ENCODE measurements around the gene SKIDA1.
A peak's percentile ranks its signal among the peaks of the same experiment; 100 is the strongest.

Gene SKIDA1

DNA sequence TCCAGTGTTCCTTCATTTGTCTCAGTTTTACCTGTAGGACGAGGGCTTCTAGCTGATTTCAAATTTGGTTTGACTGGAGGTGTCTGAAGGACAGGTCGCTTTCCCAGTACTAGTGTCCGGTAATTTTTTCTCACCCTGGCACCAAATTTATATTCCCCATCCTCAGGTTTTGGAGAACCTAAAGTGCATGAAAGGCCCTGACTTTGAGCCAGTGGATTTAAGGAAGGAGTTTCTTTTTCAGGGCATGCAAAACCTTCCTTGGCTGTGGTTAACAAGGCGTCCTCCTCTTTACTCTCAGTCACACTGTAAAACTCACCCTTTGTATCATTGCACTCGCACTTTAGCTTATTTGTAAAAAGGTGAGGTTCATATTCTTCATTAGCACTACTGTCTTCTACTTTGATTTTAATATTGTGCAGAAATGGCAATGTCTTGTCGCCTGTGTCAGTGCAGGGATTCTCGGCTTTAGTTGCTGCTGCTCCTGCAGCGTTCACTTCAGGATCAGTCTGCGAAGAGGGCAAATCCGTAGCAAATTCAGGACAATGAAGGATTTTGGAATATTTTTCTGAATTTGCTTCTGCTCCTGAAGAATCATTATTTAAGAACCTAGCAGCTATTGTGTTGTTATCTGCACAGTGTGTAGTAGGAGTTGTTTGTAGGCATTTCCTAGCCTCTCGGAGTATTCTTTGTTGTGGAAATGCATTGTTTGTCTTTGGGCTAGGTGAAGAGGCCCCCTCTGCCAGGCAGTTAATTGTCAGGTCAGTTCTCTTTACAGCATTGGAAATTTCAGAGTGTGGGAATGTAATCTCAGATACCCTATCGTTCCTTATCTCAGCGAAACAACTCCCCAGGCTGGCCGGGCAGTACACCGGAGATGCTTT is 9.9 kb downstream of the SKIDA1 start:
- DNase-seq: no peak

GRCh38 chr10:21514818-21515351 is 10.6 kb downstream of the SKIDA1 start:
- DNase-seq: no peak

DNA sequence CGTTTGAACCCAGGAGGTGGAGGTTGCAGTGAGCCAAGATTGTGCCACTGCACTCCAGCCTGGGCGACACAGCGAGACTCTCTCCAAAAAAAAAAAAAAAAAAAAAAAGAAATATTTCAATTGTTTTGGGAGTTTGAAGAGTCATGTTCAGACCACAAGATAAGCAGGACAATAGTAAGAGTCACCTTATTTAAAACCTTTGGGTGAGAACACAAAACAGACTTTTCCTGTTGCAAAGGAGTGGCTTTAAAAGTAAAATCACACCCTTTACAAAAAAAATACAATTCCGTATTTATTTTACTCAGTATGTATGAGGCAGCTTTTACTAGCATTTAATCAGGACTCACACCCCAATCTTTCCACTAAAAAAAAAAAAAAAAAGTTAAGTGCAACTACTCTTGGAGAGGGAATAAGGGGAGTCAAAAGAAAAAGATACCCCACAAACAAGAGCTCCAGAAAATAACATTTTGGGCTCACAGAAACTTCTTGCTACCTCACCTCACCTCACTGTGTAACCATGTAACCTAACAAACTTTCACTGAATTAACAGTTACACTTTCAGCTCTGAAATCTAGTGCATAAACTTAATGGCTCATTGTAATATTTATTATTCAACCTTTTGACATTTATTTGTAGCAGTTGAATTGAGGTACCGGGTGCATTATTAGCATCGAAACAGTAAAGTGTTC is 11.2 kb downstream of the SKIDA1 start:
- DNase-seq: no peak

DNA sequence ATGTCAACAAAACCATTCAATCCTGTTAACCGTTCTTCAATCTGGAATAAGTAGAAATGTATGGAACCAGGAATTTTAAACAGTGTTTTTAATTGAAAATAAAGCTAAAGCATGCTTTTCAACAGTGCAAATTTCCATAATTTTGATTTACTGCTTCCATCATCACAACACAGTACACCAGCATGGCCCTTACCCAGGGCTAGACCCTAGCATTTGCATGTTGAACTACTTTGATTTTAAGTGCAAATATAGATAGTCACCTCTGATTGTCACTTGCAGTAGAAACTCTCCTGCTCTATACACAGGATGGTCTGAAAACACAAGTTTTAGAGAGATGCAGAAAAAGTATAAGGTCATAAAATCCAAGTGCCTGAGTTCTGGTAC is 12.1 kb downstream of the SKIDA1 start:
- DNase-seq: no peak

DNA sequence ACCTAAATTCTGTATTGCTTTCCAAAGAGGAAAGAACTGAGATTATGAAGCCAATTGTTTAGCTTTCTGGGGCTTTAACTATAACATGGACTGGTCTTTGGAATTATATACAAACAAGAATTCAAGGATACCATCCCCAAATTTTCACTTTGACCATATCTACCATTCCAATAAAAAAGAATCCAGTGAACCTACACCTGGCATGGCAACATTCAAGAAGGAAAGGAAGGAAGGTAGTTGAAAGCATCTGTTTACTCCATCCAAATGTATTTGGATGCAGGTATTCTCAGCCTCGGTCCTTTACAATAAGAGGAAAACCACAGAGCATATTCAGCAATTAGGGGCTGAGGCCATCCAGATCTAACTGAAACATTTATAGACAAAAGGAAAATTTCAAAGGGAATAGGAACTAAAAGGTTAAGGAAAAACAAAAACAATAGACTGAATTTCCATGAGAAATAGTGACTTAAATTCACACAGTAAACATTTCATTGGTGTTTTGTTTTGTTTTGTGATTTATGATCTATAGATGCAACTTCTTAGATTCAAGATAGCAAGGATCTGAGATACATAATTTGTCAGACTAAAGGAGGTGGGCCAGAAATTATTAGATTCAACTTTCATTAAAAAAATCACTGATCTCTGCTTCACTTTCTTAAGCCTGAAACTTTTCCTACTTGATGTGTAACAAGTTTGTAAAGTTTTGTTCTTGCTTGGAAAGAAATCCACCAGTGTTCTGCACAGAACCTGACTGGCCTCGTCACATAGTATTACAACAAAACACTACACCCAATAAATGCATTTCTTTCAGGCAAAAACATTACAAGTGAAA is 12.7 kb downstream of the SKIDA1 start:
- DNase-seq: no peak

DNA sequence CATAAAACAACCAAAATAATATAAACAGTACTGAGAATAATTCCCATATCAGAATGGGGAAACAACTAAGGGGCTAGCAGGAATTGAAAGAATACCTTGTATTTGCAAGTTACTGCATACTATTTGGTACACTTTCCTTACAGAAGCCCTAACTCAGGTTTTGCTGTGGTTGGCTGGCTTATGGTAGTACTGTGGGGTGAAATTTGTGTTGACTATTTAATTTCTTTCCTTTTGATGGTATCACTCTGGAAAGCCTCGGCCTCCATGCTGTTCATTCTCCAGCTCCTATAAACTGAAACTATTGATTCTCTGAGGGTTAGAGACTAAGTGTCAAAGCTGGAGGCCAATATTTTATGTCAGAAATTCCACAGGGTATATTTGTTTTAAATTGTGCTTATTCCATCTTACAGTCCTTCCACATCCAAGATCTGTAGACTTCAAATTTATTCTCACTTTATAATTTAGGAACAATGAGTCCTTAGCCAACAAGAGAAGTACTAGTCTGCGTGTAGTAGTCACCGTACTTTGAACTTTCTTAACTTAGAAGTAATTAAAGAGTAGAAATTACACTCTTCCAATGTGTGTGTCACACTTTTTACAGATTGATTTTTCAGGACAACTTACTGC is 13.4 kb downstream of the SKIDA1 start:
- no peak for DNase-seq

- no peak for DNase-seq
These were observed 14.3 kb downstream of the SKIDA1 start for GRCh38 chr10:21511095-21511570.

DNA sequence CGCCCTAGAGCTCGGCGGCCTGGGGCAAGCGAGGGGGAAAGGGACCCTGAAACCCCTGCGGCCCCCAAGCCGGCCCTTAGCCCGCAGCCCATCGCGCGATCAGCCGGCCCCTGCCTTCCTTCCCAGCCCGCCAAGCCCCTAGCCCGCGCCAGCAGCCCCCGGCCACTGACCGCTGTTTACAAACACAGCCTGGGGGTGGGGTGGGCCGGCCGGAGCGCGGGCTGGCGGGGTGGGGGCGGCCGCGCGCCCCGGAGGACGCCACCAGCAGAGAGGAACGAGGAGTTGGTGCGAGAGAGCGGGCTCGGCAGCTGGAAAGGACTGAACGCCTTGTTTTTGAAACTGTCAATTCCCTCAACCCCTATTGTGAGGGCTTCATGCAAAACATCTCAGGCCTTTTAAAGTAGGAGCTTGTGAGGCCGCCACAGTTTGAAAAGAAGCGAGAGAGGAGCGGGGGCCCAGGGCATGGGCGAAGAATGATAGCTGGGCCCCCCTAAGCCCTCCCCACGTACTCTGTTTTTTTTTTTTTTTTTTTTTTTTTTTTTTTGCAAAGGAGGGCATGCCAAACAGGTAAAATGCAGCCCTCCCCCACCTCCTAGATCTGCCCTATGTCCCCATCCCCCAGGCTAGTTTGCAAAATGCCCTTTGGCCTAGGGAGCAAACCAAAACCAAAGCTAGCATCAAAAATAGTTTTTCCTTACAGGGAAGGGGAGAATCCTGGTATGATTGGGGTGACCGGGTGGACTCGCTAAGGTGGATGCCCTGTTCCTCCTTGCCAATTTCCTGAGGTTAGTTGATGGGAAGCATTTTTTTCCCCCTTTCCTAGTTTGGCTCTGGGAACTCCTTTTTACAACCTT is 15.0 kb downstream of the SKIDA1 start:
- DNase-seq: peak; percentile 66

- DNase-seq: peak; percentile 60
These were observed 15.9 kb downstream of the SKIDA1 start for GRCh38 chr10:21509341-21510240.

- no peak for DNase-seq
These were observed 16.7 kb downstream of the SKIDA1 start for GRCh38 chr10:21508706-21509331.

- no peak for DNase-seq
These were observed 18.3 kb downstream of the SKIDA1 start for GRCh38 chr10:21507150-21507549.

GRCh38 chr10:21506351-21506750 is 19.1 kb downstream of the SKIDA1 start:
- DNase-seq: no peak

DNA sequence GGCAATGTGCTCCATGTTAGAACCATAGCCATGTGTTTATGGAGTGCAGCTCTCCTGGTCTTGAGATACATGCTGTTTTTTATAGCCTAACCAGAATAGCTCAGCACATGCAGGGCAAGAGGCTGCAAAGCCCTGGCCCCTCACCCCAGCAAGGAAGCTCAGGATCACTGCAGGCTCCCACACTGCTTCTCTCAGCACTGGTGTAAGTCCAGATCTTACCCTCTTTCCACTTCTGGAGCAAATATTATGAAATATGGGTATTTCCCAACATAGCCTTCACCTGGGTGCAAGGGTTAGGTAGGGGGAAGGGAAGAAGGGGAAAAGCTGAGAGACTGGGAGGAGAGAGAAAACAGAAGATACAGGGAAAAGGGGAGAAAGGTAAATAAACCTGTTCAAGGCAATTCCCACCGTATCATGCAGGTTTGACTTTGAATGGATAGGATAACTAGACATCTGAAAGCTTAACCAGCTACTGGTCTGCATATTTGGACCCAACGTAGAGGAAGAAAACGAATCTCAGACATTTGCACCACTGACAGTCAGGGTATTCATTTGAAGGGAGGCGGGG is 19.7 kb downstream of the SKIDA1 start:
- no peak for DNase-seq

- DNase-seq: no peak
These were observed 21.9 kb downstream of the SKIDA1 start for GRCh38 chr10:21503542-21503941.

GRCh38 chr10:21502348-21502740 is 23.1 kb downstream of the SKIDA1 start:
- no peak for DNase-seq

- no peak for DNase-seq
These were observed 23.6 kb downstream of the SKIDA1 start for GRCh38 chr10:21501731-21502347.

- no peak for DNase-seq
These were observed 24.4 kb downstream of the SKIDA1 start for GRCh38 chr10:21501091-21501490.

GRCh38 chr10:21500578-21500910 is 24.9 kb downstream of the SKIDA1 start:
- DNase-seq: no peak

Data from left hindlimb (tissue), 1 donor.